ENCODE results near the gene TANC1.

Gene TANC1

DNA sequence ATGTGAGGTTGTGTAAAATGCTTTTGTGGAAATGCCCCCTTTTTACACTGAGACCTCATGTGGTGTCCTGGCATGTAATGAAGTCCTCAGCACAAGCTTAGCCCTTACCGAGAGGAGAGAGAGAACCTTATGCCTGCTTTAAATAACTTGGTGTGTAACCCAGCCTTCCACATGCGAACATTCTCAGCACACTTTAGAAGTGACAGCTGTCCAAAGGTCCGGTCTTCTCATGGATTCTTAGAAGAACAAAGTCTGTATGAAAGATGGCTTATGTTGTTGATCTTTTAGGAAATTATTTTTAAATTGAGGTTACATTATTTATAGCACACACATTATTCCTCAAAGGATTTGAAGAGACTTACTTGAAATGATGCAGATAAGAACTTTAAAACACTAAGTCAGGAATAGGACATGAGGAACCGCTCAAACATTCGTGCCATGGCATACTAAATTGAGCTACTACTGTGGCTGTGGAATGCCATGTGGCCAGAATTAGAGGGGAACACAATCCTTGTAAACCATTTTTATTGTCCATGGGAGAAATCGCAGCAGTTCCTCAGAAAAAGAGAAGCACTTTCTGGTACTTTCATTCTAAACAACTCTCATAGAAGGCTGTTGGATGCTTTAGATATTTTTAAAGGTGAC is 238.4 kb downstream of the TANC1 start:
- no peak for DNase-seq

DNA sequence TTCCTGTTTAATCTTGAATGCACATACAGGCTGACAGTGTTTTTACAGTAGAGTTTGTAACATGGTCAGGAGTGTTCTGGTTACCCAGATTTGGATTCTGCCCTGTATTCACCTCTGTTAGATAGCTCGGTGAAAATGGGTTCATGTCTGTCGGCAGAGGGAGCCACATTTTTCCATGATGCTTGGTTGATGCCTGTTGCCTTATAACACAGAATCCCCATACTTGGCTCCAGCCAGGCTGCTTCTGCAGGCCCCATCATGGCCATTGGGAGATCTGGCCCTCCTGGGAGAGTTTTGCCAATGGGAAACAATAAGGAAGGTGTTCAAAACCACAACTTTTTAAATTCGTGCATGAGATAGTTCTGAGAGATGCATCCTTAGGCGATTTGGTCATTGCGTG is 240.0 kb downstream of the TANC1 start:
- no peak for DNase-seq

DNA sequence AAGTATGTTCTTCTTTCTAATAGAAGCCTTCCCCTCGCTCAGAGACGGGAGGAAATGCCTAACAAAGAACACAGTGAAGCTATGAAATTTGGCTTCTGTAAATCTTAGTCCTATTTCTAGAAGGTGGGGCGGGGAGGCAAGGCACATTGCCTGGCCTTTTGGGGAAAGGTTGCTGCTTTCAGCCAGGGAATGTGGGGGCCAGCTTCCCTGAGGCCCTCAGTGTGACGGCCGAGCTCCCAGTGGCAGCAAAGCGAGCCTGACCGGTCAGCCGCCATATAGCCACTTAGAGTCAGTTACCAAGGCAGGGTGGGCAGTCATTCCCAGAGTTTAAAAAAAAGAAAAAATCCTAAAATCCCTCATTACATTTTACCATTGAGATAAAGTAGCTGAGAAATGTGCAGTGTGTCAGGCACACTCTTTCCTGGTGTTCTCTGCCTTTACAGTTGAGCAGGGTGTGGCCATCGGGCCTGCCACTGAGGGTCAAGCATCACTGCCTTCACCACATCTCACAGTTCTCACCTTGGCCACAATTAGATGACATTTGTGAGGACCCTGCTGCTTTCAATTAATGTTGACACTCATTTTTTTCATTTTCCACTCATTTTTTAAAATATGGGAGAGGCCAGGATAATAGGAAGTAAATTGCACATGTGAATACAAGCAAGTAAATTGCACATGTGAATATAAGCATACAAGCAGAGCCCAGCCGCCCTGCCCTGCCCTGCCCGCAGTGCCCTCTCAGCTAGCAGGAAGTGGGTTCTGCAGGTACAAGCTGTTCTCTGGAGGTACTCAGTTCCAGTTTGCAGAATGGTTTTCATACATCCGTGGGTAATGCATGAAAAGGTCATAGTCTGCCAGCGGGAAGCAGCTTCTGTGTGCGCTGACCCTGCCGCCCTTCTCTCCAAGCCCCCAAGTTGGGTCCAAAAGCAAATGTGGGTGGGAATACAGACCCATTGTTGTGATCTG is 241.2 kb downstream of the TANC1 start:
- no peak for DNase-seq

DNA sequence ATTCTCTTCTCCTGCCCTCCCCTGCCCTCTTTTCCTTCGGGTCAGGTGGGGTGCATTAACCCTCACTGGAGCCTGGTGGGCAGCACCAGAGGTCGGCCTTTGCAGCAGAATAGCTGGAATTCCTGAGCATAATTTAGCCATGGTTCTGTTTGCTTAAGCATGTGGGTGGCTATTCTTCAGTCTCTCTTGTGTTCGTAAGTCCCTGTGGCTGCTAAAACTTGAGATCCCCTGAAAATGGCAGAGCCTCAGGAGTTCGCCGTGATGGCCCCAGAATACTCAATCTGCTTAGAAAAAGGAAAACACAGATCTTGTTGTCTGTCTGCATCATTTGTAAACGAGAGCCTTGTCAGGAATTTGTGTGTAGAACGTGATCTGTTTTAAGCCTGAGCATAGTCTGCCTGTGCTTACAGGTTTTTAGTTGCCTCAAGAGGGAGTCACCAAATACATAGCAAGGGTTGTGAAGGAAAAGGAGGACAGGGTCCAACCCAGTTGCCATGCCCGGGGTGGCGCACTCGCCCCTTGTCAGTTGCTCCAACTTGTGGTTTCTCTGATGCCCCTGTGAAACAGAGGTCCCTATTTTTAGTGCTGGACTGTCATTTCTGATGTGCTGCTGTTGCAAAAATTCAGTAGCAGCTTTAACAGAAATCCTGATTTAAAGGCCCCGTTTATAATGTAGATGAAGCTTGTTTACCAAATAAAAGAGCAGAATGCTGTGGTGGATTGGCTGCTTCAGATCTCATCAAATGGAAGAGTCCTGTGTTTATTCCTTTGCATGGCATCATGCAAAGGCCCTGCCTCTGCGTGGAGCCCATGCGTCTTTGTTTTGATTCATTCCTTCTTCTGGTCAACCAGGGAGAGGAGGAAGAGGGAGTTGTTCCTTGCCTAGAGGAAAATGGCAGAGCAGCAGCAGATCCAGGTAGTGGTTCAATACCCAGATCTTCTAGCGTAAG is 243.3 kb downstream of the TANC1 start:
- DNase-seq: no peak

DNA sequence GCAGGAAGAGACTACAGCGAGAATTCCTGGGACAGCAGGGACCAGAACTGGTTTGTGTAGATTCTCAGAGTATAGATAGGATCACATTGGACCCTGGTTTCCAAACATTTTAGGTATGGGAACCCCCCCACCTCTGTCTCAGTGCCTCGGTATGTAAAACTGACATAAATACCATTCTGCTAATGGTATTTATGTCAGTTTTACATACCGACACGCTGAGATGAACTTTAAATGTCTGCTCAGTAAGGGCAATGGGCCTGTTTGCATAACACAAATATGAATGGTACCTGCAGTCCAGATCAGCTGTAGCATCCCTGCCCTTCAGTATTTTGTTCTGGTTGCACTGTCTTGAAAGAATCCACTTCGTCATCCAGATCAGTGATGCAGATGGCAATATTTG is 244.9 kb downstream of the TANC1 start:
- DNase-seq: no peak

DNA sequence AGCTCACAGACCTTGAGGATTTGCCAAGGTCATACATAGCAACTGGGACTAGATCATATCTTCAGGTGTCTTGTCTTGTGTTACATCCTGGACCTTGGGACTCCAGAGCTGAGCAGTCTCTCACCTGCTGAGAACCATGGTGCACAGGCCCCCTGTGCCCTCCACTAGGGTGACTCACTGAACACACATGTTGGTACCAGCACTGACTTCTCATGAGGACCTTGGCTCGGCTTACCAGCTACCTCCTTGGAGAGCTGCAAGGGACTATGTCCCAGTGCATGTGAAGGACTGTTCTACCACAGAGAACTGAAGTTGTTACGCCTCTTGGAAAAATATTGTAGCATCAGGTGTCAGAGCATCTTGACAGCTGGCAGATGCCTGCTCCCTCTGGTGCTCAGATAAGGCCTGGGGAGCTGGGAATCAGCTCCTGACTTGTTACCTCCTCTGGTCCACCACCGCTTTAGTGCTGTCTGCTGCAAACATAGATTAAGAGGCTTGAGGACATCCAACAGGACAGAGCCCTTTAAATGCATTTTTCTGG is 246.0 kb downstream of the TANC1 start:
- DNase-seq: no peak

DNA sequence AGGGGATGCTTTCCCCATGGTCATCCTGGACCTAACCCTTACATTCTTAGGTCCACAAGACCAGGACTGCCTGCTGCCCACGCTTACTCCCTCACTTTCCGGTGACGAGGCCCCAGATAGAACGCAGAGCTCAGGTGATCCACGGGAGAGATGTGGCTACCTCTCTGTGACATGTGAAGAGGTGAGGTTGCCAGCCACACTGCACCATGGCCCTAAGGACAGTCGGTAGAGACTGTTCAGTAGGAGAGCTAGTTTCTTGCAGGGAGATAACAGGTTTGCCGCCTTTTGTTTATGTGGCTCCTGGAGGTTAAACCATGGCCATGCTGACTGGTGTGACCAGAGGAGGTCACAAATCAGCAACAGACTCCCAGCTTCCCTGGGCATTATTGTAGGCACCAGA is 246.7 kb downstream of the TANC1 start:
- DNase-seq: no peak

DNA sequence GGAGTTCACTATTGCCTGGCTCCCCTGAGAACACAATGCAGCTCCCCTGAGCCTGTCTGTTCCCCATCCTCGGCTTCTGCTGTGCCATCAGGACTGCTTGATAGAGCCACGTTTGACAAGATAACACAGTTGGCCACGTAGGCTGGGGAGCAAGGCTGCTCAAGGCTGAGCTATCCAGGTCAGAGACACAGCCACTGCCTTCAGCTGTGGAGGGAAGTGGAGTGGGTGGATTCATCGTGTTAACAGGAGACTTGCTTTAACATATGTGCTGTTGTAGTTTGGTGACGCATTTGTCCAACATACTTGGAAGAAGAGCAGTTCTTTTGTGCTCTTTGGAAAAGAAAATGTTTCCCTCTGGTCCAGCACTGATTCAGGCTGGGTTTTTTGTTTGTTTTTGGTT is 249.2 kb downstream of the TANC1 start:
- DNase-seq: no peak

DNA sequence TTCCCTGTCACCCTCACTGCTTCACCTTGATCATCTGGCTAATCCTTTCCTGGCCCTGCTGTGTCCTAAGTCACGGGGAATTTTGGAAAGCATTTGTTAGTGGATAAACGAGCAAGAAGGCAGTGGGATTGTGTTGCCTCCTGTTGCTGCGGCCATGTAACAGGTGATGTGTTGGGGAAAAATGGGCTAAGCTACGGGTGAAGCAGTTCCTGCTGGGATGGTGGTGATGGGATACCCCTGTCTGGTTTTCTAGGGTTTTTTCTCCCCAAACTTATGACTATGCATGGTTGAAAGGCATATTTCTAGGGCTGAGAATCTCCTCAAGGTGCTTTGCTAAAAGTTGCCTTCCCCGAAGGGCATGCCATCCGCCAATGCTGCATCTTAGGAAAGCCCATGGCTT is 249.9 kb downstream of the TANC1 start:
- no peak for DNase-seq

DNA sequence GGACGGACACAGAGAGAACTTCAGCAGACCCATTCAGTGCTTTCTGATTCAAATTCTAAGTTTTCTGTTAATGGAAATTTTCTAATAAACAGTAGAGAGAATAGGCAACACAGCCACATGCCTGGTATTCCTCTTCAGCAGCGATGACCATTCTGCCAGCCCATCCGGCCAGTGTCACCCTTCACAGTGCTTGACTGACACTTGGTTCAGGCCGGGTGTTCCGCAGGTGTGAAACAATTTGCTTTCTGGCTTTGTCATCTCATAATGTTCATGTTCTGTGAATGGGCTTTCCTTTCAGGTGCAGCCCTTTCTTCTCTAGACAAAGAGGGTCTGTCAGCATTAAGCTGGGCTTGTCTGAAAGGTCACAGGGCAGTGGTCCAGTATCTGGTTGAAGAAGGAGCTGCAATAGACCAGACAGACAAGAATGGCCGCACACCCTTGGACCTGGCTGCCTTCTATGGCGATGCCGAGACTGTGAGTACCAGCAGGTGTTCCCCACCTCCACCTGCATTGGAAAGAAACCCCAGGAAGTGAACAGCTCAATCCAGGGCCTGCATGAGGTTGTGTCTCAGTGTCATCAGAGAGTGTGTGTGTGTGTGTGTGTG is 251.1 kb downstream of the TANC1 start:
- DNase-seq: no peak

DNA sequence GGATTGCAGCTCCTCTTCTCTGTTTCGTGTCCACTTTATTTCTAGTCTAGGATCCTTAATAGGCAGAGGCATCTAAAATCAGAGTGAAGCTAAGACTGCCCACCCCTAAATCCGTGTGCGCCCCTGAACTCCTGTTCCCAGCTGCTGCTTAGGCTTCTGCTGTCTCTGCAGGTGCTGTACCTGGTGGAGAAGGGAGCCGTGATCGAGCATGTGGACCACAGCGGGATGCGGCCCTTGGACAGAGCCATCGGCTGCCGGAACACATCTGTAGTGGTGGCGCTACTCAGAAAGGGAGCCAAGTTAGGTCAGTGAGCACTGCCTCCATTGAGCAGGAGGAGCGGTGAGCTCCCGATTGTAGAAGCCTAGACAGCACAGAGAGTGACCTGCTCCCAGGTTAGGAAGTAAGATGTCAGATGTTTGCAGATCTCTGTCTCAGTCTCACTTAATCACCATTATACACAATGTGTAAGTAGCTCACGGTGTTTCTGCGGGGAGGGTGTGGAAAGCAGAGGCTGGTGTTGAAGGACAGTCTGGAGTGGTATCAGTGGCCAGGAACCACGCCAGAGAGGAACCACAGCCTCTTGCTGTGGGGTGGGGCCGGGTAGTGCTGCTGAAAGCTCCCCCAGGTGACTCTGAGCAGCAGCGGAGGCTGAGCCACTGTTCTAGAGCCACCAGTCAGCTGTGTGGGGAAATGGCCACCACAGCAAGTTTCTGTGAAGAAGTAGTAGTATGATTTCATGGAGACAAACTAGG is 255.8 kb downstream of the TANC1 start:
- no peak for DNase-seq

DNA sequence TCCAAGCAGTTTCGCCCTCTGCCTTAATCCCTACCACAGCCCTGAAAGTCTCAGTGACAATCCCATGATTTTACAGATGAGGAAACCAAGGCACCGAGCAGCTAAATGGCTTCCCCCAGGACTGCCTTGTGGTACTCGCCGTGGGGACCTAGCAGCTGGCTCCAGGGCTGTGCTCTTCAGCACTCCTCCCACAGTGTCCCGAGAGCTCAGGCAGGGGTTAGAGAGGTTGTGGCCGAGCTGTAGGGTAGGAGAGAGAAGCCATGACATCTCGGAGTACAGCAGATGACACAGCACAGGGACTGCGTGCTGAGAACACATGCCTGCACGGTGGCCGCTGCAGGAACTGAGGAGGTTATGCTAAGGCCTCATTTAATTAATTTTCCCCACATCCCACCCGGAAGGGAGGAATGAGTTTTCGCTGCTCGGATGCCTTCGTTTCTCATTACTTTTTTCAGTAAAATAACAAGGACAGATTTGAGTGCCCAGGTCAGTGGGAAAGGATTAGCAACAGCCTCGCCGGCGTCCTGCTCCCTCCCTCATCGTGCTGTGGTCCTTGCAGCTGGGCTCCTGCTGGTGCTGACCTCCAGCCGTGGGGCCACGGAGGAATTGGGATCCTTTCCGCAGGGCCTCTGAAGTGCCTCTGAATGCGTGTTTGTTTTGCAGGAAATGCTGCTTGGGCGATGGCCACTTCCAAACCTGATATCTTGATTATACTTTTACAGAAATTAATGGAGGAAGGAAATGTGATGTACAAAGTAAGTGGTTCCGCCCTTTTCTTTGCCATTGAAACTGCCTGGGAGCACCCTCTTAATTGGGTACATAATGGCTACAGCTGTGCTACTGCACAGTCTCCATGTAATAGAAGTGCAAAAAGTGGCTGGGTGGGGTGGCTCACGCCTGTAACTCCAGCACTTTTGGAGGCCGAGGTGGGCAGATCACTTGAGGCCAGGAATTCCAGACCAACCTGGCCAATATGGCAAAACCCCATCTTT is 256.9 kb downstream of the TANC1 start:
- no peak for DNase-seq

DNA sequence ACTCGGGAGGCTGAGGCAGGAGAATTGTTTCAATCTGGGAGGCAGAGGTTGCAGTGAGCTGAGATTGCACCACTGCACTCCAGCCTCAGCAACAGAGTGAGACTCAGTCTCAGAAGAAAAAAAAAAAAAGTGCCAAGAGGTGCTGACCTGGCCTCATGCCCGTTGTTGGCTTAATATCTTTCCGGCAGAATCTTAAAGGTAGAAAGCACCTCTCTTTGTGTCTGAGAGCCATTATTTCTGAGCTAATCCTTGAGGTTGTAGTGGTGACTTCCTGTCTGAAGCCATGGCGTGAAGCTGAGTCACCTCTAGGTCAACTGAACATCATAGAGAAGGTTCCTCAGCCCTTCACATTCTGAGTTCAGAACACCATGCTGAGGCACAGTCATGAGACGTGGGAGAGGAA is 257.6 kb downstream of the TANC1 start:
- no peak for DNase-seq

DNA sequence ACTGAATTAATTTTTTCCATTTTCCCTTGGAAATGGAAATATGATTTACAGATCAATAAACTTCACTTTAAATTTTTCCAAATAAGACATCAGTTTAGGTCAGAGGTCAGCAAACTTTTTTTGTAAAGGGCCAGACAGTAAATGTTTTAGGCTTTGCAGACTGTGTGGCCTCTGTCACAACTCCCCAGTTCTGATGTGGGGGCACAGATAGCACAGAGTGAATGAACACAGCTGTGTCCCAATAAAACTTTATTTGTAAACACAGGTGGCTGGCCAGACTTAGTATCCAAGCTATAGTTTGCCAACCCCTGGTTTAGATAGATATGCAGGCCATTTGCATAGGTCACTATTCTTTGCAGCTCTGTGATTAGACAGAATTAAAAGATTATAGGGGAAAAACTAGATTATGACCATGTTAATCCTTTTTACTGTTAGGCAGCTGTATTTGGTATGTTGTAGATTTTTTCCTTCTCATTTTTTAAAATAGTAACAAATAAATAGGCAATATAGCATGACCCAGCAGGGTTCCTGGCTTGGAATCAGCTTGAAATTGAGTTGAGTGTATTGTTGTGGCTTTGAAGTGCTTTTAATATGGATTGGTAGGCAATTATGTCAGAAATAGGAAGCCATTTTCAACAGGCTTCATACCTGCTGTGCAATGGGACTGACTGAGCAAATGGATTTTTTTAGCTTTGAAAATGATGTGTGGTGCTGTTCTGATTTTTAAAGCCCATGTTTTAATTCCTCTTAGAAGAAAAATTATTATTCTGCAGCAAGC is 258.4 kb downstream of the TANC1 start:
- no peak for DNase-seq

DNA sequence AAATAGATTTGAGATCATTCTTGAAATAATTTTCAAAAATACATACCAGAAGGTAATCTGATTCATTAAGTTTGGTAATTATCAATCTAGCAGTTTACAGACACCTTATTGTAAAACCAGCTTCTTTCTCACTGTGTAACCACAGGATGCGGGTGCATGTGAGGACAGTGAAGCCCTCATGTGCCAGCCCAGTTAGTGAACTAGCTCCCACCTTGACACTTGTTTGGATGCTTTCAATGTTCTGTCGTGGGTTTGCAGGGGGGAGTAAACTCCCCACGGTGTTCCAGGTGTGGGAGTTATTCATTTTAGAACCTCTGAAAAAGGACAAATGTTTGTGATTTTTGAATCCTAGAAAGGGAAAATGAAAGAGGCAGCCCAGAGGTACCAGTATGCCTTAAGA is 259.0 kb downstream of the TANC1 start:
- no peak for DNase-seq

DNA sequence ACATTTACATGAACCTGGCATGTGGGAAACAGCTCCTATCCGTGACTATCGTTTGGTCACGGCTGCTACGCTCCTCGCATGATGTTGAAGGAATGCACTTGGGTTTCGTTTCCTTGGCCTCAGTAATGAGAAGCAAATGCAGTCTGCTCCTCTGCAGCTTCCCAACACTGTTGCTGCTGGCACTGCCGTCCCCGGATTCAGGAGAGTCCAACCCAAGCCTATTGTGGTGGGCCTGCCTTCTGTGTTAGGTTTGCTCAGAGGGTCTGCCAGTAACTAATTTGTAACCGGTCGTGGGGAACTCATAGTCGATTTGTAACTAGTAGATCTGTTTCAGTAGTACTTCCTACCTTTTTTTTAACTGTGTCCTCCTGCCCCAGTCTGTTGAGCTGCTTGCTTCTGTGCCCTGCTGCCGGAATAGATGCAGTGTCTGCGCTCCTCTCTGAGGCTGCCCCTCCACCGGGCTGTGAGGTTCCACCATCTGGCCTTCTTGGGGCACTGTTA is 259.7 kb downstream of the TANC1 start:
- DNase-seq: peak; percentile 27

DNA sequence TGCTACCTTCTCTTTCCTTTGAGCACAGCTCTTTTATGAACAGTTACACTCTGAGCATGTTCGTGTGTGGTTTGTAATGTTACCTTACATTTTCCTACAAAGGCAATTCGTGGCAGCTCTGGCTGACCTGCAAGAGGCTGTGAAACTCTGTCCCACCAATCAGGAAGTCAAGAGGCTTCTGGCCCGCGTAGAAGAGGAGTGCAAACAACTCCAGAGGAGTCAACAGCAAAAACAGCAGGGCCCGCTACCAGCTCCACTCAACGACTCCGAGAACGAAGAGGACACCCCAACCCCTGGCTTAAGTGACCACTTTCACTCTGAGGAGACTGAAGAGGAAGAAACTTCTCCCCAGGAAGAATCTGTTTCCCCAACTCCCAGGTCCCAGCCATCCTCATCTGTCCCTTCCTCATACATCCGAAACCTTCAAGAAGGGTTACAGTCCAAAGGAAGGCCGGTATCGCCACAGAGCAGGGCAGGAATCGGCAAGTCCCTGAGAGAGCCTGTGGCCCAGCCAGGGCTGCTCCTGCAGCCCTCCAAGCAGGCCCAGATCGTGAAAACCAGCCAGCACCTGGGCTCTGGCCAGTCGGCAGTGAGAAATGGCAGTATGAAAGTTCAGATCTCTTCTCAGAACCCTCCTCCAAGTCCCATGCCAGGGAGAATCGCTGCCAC is 261.2 kb downstream of the TANC1 start:
- DNase-seq: no peak

DNA sequence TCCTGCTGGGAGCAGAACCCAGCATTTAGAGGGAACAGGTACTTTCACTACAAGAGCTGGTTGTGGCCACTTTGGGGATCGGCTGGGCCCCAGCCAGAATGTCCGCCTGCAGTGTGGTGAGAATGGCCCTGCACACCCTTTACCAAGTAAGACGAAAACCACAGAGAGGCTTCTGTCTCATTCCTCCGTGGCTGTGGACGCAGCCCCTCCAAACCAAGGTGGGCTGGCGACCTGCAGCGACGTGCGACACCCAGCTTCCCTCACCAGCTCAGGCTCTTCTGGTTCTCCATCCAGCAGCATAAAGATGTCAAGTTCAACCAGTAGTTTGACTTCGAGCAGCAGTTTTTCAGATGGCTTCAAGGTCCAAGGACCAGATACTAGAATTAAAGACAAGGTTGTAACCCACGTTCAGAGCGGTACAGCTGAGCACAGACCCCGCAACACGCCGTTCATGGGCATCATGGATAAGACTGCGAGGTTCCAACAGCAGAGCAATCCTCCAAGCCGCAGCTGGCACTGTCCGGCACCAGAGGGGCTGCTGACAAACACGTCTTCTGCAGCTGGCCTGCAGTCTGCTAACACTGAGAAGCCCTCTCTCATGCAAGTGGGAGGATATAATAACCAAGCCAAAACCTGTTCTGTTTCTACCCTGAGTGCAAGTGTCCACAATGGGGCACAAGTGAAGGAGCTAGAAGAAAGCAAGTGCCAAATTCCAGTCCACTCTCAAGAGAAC is 261.9 kb downstream of the TANC1 start:
- no peak for DNase-seq

Data from NCI-H1694 (cell line).